HepG2 (cell line): ENCODE results near the gene JMJD6. TPM values are rescaled to one million over a fixed set of nuclear protein-coding genes. Genes with fewer than 3 reads are reported as not detected.

Experiments used
- AHDC1 ChIP-seq: sonication (generic); formaldehyde crosslinking; IDR thresholded peaks from 2 replicates; pipeline ENCODE4 v1.5.1; 2020; ENCODE audit warnings: mild to moderate bottlenecking, missing genetic modification reagents, borderline replicate concordance
- CBX1 ChIP-seq: IDR thresholded peaks from one replicate; pipeline ENCODE4 v1.6.1; 2016; ENCODE audit warnings: antibody characterized with exemption, low read depth
- FLYWCH1 ChIP-seq: sonication (generic); formaldehyde crosslinking; IDR thresholded peaks from 2 replicates; pipeline ENCODE4 v1.8.1; 2023; ENCODE audit warnings: mild to moderate bottlenecking, missing genetic modification reagents
- HOXA9 ChIP-seq: sonication (generic); formaldehyde crosslinking; IDR thresholded peaks from 2 replicates; pipeline ENCODE4 v1.8.1; 2022; ENCODE audit warnings: missing genetic modification reagents, mild to moderate bottlenecking, moderate library complexity, borderline replicate concordance
- KAT2B ChIP-seq: fragments of 150-350 bp; IDR thresholded peaks from 2 replicates; pipeline ENCODE4 v1.6.1; 2014; ENCODE audit warnings: low read depth, low read length, borderline replicate concordance
- NFE2L2 ChIP-seq: fragments of 150-350 bp; IDR thresholded peaks from 2 replicates; pipeline ENCODE4 v1.6.1; 2014; ENCODE audit warnings: low read length
- PHF5A ChIP-seq: IDR thresholded peaks from one replicate; pipeline ENCODE4 v1.6.1; 2018; ENCODE audit warnings: low read depth, missing genetic modification reagents; ENCODE audit not compliant: unreplicated experiment
- PITX1 ChIP-seq: sonication (generic); formaldehyde crosslinking; IDR thresholded peaks from 2 replicates; pipeline ENCODE4 v1.5.1; 2020; ENCODE audit warnings: mild to moderate bottlenecking, missing genetic modification reagents
- RBM22 ChIP-seq: fragments of 200-400 bp; formaldehyde crosslinking; optimal IDR thresholded peaks from 2 replicates; pipeline ENCODE3; 2017; ENCODE audit warnings: mild to moderate bottlenecking, low read length, moderate library complexity
- SIN3B ChIP-seq: fragments of 150-350 bp; IDR thresholded peaks from 2 replicates; pipeline ENCODE4 v1.6.1; 2014; ENCODE audit warnings: low read length
- SMAD9 ChIP-seq: sonication (generic); formaldehyde crosslinking; IDR thresholded peaks from 2 replicates; pipeline ENCODE4 v1.5.1; 2020; ENCODE audit warnings: mild to moderate bottlenecking, missing genetic modification reagents
- SP5 ChIP-seq: IDR thresholded peaks from 2 replicates; pipeline ENCODE4 v1.6.1; 2016; ENCODE audit warnings: low read depth, borderline replicate concordance
- ZBTB20 ChIP-seq: sonication (generic); formaldehyde crosslinking; IDR thresholded peaks from 2 replicates; pipeline ENCODE4 v1.8.1; 2023; ENCODE audit warnings: missing genetic modification reagents, low read depth, mild to moderate bottlenecking, borderline replicate concordance
- ZFP36L2 ChIP-seq: sonication (generic); formaldehyde crosslinking; IDR thresholded peaks from 2 replicates; pipeline ENCODE4 v1.4.0; 2020; ENCODE audit warnings: missing genetic modification reagents
- ZNF101 ChIP-seq: sonication (generic); formaldehyde crosslinking; IDR thresholded peaks from 2 replicates; pipeline ENCODE4 v1.4.0; 2020; ENCODE audit warnings: mild to moderate bottlenecking, low read depth, missing genetic modification reagents, borderline replicate concordance
- ZNF263 ChIP-seq: sonication (generic); formaldehyde crosslinking; IDR thresholded peaks from 2 replicates; pipeline ENCODE4 v1.4.0; 2020; ENCODE audit warnings: missing genetic modification reagents
- ZNF431 ChIP-seq: sonication (generic); formaldehyde crosslinking; IDR thresholded peaks from 2 replicates; pipeline ENCODE4 v1.9.0; 2022; ENCODE audit warnings: missing genetic modification reagents, low read depth, mild to moderate bottlenecking, borderline replicate concordance
- ZNF543 ChIP-seq: sonication (generic); formaldehyde crosslinking; IDR thresholded peaks from 2 replicates; pipeline ENCODE4 v1.4.0; 2020; ENCODE audit warnings: mild to moderate bottlenecking, missing genetic modification reagents
- ZNF546 ChIP-seq: sonication (generic); formaldehyde crosslinking; conservative IDR thresholded peaks from 2 replicates; pipeline ENCODE4 v1.8.1; 2023; ENCODE audit warnings: mild to moderate bottlenecking, missing genetic modification reagents
- ZNF616 ChIP-seq: sonication (generic); formaldehyde crosslinking; IDR thresholded peaks from 2 replicates; pipeline ENCODE4 v1.5.0; 2020; ENCODE audit warnings: low read depth, mild to moderate bottlenecking, missing genetic modification reagents
- ZNF713 ChIP-seq: sonication (generic); formaldehyde crosslinking; IDR thresholded peaks from 2 replicates; pipeline ENCODE4 v1.4.0; 2020; ENCODE audit warnings: mild to moderate bottlenecking, missing genetic modification reagents
- ZNF720 ChIP-seq: sonication (generic); formaldehyde crosslinking; IDR thresholded peaks from 2 replicates; pipeline ENCODE4 v1.4.0; 2020; ENCODE audit warnings: missing genetic modification reagents
- ZNF772 ChIP-seq: sonication (generic); formaldehyde crosslinking; IDR thresholded peaks from 2 replicates; pipeline ENCODE4 v1.5.0; 2020; ENCODE audit warnings: mild to moderate bottlenecking, missing genetic modification reagents
- ZNF792 ChIP-seq: IDR thresholded peaks from 2 replicates; pipeline ENCODE4 v1.6.1; 2016
- ZNF841 ChIP-seq: sonication (generic); formaldehyde crosslinking; IDR thresholded peaks from 2 replicates; pipeline ENCODE4 v1.8.1; 2023; ENCODE audit warnings: missing genetic modification reagents, borderline replicate concordance
- ZNF878 ChIP-seq: sonication (generic); formaldehyde crosslinking; IDR thresholded peaks from 2 replicates; pipeline ENCODE4 v1.8.1; 2023; ENCODE audit warnings: mild to moderate bottlenecking, missing genetic modification reagents, moderate library complexity
- ZZZ3 ChIP-seq: sonication (generic); formaldehyde crosslinking; IDR thresholded peaks from 2 replicates; pipeline ENCODE4 v1.4.0; 2020; ENCODE audit warnings: missing genetic modification reagents, mild to moderate bottlenecking, borderline replicate concordance
- polyA plus RNA-seq, 8 experiments: library from polyadenylated mRNA; depleted of rRNA in 3 of 8; stranded (reverse) in 7 of 8; unstranded in 1 of 8; fragments of >200 nt; fragmentation: Illumina TruSeq in 4 of 8; extraction: Trizol in 4 of 8; gene quantifications; 2 replicates each; pipeline versions ENCODE4 v1.2.1 to v1.2.3, GENCODE V29; 2011 to 2016; ENCODE audit warnings: low read depth in 4 of 8, missing spikeins in 1 of 8, mixed read lengths in 1 of 8; ENCODE audit not compliant: insufficient read depth in 1 of 8
- total RNA-seq, 5 experiments: library from RNA; depleted of rRNA; stranded (reverse); fragments of >200 nt; fragmentation: Illumina TruSeq; extraction: Trizol; gene quantifications; 2 replicates each; pipeline ENCODE4 v1.2.3, GENCODE V29; 2016; ENCODE audit warnings: low read depth in 1 of 5

JMJD6 gene
- total and polyA plus RNA-seq, 2 of the 13 experiments (the other 11 are each of a cell fraction or from before 2014, with no cell fraction given): 33.6 to 41.0 TPM

GRCh38 chr17:76696763-76697701, 29.4 kb downstream of the JMJD6 start (continued):
- no peak for TF ChIP-seq ZNF431 (CRISPR knock-in tag)
- no peak for TF ChIP-seq KAT2B
- TF ChIP-seq ZNF792 (CRISPR knock-in tag): peak; percentile 72; the same call in 1 of the 2 replicates
- no peak for TF ChIP-seq ZNF546
- no peak for TF ChIP-seq ZNF720 (CRISPR knock-in tag)
- TF ChIP-seq SMAD9 (CRISPR knock-in tag): no peak
- TF ChIP-seq ZZZ3 (CRISPR knock-in tag): no peak
- TF ChIP-seq ZNF878 (CRISPR knock-in tag): no peak
- no peak for TF ChIP-seq ZNF841
- no peak for TF ChIP-seq ZNF616 (CRISPR knock-in tag)
- peak; percentile 83 for TF ChIP-seq ZNF263 (CRISPR knock-in tag)
- no peak for TF ChIP-seq SIN3B
- TF ChIP-seq ZNF101: no peak
- TF ChIP-seq NFE2L2: no peak
- TF ChIP-seq ZBTB20 (CRISPR knock-in tag): 0 out of 2 replicates have a peak, but pooled peaks have one; percentile 61
- no peak for TF ChIP-seq ZFP36L2 (CRISPR knock-in tag)
- TF ChIP-seq RBM22: no peak
- TF ChIP-seq FLYWCH1 (CRISPR knock-in tag): no peak
- peak; percentile 77; the same call in 1 of the 2 replicates for TF ChIP-seq SP5 (CRISPR knock-in tag)
- 0 out of 2 replicates have a peak, but pooled peaks have one; percentile 44 for TF ChIP-seq AHDC1 (CRISPR knock-in tag)
- no peak for TF ChIP-seq ZNF543 (CRISPR knock-in tag)
- TF ChIP-seq PITX1 (CRISPR knock-in tag): peak; percentile 58; the same call in 1 of the 2 replicates
- TF ChIP-seq HOXA9 (CRISPR knock-in tag): no peak
- TF ChIP-seq PHF5A (CRISPR knock-in tag): peak; percentile 28
- peak; percentile 66; the same call in 1 of the 2 replicates for TF ChIP-seq ZNF772 (CRISPR knock-in tag)
- TF ChIP-seq ZNF713 (CRISPR knock-in tag): no peak
- no peak for TF ChIP-seq CBX1
